Ectodermal cell (in vitro differentiated cells): ENCODE measurements around the gene CTNNA3.

Experiments
- H3K27ac ChIP-seq: 2 replicates; pipeline ENCODE4 v1.7.0; 2013; ENCODE audit warnings: mild to moderate bottlenecking, low read depth, low read length; ENCODE audit not compliant: insufficient read depth, poor library complexity, severe bottlenecking
- H3K27me3 ChIP-seq: 2 replicates; pipeline ENCODE4 v1.7.0; 2013; ENCODE audit warnings: mild to moderate bottlenecking, low read length; ENCODE audit not compliant: insufficient read depth, control insufficient read depth, poor library complexity, severe bottlenecking
- H3K36me3 ChIP-seq: one replicate; pipeline ENCODE4 v1.7.0; 2013; ENCODE audit warnings: low read length; ENCODE audit not compliant: control insufficient read depth, insufficient read depth
- H3K4me1 ChIP-seq: one replicate; pipeline ENCODE4 v1.7.0; 2013; ENCODE audit warnings: low read length; ENCODE audit not compliant: control insufficient read depth, insufficient read depth
- H3K4me3 ChIP-seq: 2 replicates; pipeline ENCODE4 v1.7.0; 2013; ENCODE audit warnings: low read depth, low read length, control low read depth; ENCODE audit not compliant: insufficient read depth
- H3K9me3 ChIP-seq: 2 replicates; pipeline ENCODE4 v1.7.0; 2013; ENCODE audit warnings: mild to moderate bottlenecking, low read length, moderate library complexity; ENCODE audit not compliant: control insufficient read depth
- WGBS, 2 experiments: methylation state at CpG; one replicate each; pipeline ENCODE4 v1.1.7; 2013; ENCODE audit warnings: missing lambda C conversion rate in 2 of 2; 5-methylcytosine and 5-hydroxymethylcytosine counted together

The CTNNA3 gene

GRCh38 chr10:67668448-67668847, 27.5 kb downstream of the CTNNA3 start:
- Histone ChIP-seq H3K4me3 (no peak overlapping the region), H3K4me1 (no peaks in the 10 kb centered on the region), H3K9me3 (no peaks in the 10 kb centered on the region), H3K36me3 (no peaks in the 10 kb centered on the region), H3K27ac (no peak overlapping the region), H3K27me3 (no peaks in the 10 kb centered on the region)
- WGBS, 2 experiments: 92 to 95% methylated on average over 3 of the region's 3 CpGs

GRCh38 chr10:67667035-67667425, 29.0 kb downstream of the CTNNA3 start:
- Histone ChIP-seq H3K9me3 (no peaks in the 10 kb centered on the region), H3K27ac (no peak overlapping the region), H3K27me3 (no peaks in the 10 kb centered on the region), H3K36me3 (no peaks in the 10 kb centered on the region), H3K4me1 (no peaks in the 10 kb centered on the region), H3K4me3 (no peak overlapping the region)
- WGBS, 2 experiments: 86 to 91% methylated on average over 1 of the region's 1 CpG

GRCh38 chr10:67666416-67667034, 29.5 kb downstream of the CTNNA3 start:
- Histone ChIP-seq H3K4me3 (no peak overlapping the region), H3K9me3 (no peaks in the 10 kb centered on the region), H3K27ac (no peak overlapping the region), H3K4me1 (no peaks in the 10 kb centered on the region), H3K27me3 (no peaks in the 10 kb centered on the region), H3K36me3 (no peaks in the 10 kb centered on the region)
- WGBS, 2 experiments: 96% methylated on average over 1 of the region's 1 CpG

GRCh38 chr10:67665491-67665890, 30.5 kb downstream of the CTNNA3 start:
- no peaks in the 10 kb centered on the region for H3K4me1 ChIP-seq
- H3K27ac ChIP-seq: no peak overlapping the region
- H3K9me3 ChIP-seq: no peaks in the 10 kb centered on the region
- H3K36me3 ChIP-seq: no peaks in the 10 kb centered on the region
- no peaks in the 10 kb centered on the region for H3K27me3 ChIP-seq
- no peak overlapping the region for H3K4me3 ChIP-seq

GRCh38 chr10:67664942-67665341, 31.1 kb downstream of the CTNNA3 start:
- Histone ChIP-seq H3K36me3 (no peaks in the 10 kb centered on the region), H3K9me3 (no peaks in the 10 kb centered on the region), H3K27ac (no peak overlapping the region), H3K27me3 (no peaks in the 10 kb centered on the region), H3K4me3 (no peak overlapping the region), H3K4me1 (no peaks in the 10 kb centered on the region)
- 71 to 100% methylated on average over 1 of the region's 3 CpGs for WGBS, 2 experiments

GRCh38 chr10:67663449-67664087, 32.4 kb downstream of the CTNNA3 start:
- Histone ChIP-seq H3K27ac (no peak overlapping the region), H3K9me3 (no peaks in the 10 kb centered on the region), H3K27me3 (no peaks in the 10 kb centered on the region), H3K4me3 (no peak overlapping the region), H3K4me1 (no peaks in the 10 kb centered on the region), H3K36me3 (no peaks in the 10 kb centered on the region)
- WGBS, 2 experiments: 78 to 83% methylated on average over 12 to 13 of the region's 13 CpGs

GRCh38 chr10:67662415-67662814, 33.6 kb downstream of the CTNNA3 start:
- Histone ChIP-seq H3K4me1 (no peaks in the 10 kb centered on the region), H3K36me3 (no peaks in the 10 kb centered on the region), H3K27me3 (no peaks in the 10 kb centered on the region), H3K4me3 (no peak overlapping the region), H3K9me3 (no peaks in the 10 kb centered on the region), H3K27ac (no peak overlapping the region)
- 91 to 100% methylated on average over 1 to 3 of the region's 3 CpGs for WGBS, 2 experiments

GRCh38 chr10:67659497-67659896, 36.5 kb downstream of the CTNNA3 start:
- Histone ChIP-seq H3K27me3 (no peaks in the 10 kb centered on the region), H3K27ac (no peak overlapping the region), H3K9me3 (no peaks in the 10 kb centered on the region), H3K4me1 (no peaks in the 10 kb centered on the region), H3K4me3 (no peak overlapping the region), H3K36me3 (no peaks in the 10 kb centered on the region)
- 84 to 93% methylated on average over 2 of the region's 2 CpGs for WGBS, 2 experiments

- no peak overlapping the region for H3K4me3 ChIP-seq
- WGBS, 2 experiments: 76 to 78% methylated on average over 4 of the region's 4 CpGs
- H3K27ac ChIP-seq: no peak overlapping the region
- no peaks in the 10 kb centered on the region for H3K4me1 ChIP-seq
- no peaks in the 10 kb centered on the region for H3K27me3 ChIP-seq
- H3K9me3 ChIP-seq: no peaks in the 10 kb centered on the region
- no peaks in the 10 kb centered on the region for H3K36me3 ChIP-seq
These were observed 38.2 kb downstream of the CTNNA3 start for GRCh38 chr10:67657775-67658174.

GRCh38 chr10:67650558-67650957, 45.4 kb downstream of the CTNNA3 start:
- 90 to 95% methylated on average over 4 of the region's 4 CpGs for WGBS, 2 experiments
- H3K27ac ChIP-seq: no peak overlapping the region

More at GRCh38 chr10:67650558-67650957, 45.4 kb downstream of the CTNNA3 start:
- H3K36me3 ChIP-seq: no peaks in the 10 kb centered on the region
- H3K9me3 ChIP-seq: no peaks in the 10 kb centered on the region
- no peaks in the 10 kb centered on the region for H3K4me1 ChIP-seq
- H3K4me3 ChIP-seq: no peak overlapping the region
- no peaks in the 10 kb centered on the region for H3K27me3 ChIP-seq
